ENCODE results near the gene ZFX.

DNA sequence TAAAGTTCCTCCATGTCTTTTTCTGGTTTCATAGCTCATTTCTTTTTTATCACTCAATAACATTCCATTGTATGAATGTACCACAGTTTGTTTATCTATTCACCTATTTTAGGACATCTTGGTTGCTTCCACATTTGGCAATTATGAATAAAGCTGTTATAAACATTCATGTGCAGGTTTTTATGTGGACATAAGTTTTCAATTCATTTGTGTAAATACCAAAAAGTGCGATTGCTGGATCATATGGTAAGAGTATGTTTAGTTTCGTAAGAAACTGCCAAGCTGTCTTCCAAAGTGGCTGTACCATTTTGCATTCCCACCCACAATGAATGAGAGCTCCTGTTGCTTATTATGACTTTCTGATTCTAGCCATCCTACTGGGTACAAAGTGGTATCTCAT, 36.3 kb upstream of the ZFX start:
- TF ChIP-seq, protein P1, sequence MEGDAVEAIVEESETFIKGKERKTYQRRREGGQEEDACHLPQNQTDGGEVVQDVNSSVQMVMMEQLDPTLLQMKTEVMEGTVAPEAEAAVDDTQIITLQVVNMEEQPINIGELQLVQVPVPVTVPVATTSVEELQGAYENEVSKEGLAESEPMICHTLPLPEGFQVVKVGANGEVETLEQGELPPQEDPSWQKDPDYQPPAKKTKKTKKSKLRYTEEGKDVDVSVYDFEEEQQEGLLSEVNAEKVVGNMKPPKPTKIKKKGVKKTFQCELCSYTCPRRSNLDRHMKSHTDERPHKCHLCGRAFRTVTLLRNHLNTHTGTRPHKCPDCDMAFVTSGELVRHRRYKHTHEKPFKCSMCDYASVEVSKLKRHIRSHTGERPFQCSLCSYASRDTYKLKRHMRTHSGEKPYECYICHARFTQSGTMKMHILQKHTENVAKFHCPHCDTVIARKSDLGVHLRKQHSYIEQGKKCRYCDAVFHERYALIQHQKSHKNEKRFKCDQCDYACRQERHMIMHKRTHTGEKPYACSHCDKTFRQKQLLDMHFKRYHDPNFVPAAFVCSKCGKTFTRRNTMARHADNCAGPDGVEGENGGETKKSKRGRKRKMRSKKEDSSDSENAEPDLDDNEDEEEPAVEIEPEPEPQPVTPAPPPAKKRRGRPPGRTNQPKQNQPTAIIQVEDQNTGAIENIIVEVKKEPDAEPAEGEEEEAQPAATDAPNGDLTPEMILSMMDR (IDR thresholded peaks at IDR 0.05; ENCODE audit: insufficient read depth, low read depth, low read length): no peak
- no peak for TF ChIP-seq EZH2 (IDR thresholded peaks at IDR 0.05; ENCODE audit: insufficient read depth, low read length)

Measured in astrocyte (in vitro differentiated cells and primary cell).